ENCODE data around the gene ELP5. TPM values are rescaled to one million over a fixed set of nuclear protein-coding genes. Genes with fewer than 3 reads are reported as not detected.
A peak's percentile ranks its signal among the peaks of the same experiment; 100 is the strongest.

ELP5 gene
- total RNA-seq, 4 donors from 2014 or later, result 14.9 to 21.8 (median 16.6) TPM

DNA sequence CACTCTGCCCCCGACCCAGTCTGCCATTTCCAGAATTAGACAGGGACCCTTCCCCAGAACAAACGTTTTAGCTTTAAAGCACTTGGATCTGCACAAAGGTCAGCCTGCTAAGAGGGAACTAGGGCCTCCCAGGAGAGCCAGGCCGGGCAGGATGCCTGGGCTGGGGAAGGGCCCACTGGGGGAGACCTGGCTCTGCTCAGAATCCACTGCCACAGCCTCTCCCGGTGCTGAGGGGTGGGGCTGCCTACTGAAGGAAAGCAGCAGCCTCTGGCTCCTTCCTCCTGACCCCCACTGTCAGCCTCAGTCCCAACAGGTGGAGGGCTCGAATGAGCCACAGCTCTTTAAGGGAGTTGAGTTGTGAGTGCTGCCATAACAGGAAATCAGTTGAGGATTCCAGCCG lies 40.7 kb downstream of the ELP5 start:
- peaks cover 32 to 57% (median 37%) of the 10 kb centered on the region in 3 donors for H3K4me1 ChIP-seq
- H3K9me3 ChIP-seq, result no peaks in the 10 kb centered on the region
- WGBS, 2 donors, result 4 to 24% methylated on average over 3 to 4 of the region's 6 CpGs
- peak overlapping the region; percentile 52 to 84 (median 67) for H3K27ac ChIP-seq
- no peak overlapping the region for H3K4me3 ChIP-seq
- TF ChIP-seq, protein P1, sequence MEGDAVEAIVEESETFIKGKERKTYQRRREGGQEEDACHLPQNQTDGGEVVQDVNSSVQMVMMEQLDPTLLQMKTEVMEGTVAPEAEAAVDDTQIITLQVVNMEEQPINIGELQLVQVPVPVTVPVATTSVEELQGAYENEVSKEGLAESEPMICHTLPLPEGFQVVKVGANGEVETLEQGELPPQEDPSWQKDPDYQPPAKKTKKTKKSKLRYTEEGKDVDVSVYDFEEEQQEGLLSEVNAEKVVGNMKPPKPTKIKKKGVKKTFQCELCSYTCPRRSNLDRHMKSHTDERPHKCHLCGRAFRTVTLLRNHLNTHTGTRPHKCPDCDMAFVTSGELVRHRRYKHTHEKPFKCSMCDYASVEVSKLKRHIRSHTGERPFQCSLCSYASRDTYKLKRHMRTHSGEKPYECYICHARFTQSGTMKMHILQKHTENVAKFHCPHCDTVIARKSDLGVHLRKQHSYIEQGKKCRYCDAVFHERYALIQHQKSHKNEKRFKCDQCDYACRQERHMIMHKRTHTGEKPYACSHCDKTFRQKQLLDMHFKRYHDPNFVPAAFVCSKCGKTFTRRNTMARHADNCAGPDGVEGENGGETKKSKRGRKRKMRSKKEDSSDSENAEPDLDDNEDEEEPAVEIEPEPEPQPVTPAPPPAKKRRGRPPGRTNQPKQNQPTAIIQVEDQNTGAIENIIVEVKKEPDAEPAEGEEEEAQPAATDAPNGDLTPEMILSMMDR (IDR thresholded peaks at IDR 0.05), result no peak
- no peak for TF ChIP-seq POLR2A (IDR thresholded peaks at IDR 0.05)
- H3K27me3 ChIP-seq, result peaks cover 0 to 70% (median 0%) of the 10 kb centered on the region in 4 donors
- intact Hi-C loops (cut with DNase I), result no loop called here
- DNase-seq, result no peak
- H3K36me3 ChIP-seq, result no peaks in the 10 kb centered on the region

DNA sequence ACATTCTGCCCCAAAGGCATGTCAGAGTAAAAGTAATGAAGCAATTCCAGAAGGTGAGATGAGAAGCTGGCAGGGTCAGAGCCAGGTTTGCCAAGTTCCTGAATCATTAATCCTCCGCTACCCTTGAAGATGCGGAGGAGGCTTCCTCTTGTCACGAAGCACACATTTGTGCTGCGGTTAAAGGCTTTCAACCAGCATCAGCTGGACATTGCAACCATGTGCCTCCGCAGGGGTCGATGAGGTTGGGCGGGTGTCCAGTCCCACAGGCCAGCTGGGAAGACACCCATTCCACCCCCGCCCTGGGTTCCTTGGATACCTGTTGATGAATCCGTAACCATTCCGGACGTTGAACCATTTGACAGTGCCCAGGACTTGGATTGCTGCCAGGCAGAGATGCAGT lies 41.1 kb downstream of the ELP5 start:
- Histone ChIP-seq H3K9me3 (no peaks in the 10 kb centered on the region), H3K27ac (peak overlapping the region; percentile 52 to 84 (median 67)), H3K27me3 (peaks cover 0 to 66% (median 0%) of the 10 kb centered on the region in 4 donors), H3K4me3 (no peak overlapping the region), H3K36me3 (no peaks in the 10 kb centered on the region), H3K4me1 (peaks cover 32 to 57% (median 37%) of the 10 kb centered on the region in 3 donors)
- intact Hi-C loops (cut with DNase I), result no loop called here
- DNase-seq, result no peak
- TF ChIP-seq POLR2A (IDR thresholded peaks at IDR 0.05), result no peak
- TF ChIP-seq, protein P1 (IDR thresholded peaks at IDR 0.05), result no peak
- WGBS, 2 donors, result 34 to 80% methylated on average over 3 of the region's 11 CpGs

DNA sequence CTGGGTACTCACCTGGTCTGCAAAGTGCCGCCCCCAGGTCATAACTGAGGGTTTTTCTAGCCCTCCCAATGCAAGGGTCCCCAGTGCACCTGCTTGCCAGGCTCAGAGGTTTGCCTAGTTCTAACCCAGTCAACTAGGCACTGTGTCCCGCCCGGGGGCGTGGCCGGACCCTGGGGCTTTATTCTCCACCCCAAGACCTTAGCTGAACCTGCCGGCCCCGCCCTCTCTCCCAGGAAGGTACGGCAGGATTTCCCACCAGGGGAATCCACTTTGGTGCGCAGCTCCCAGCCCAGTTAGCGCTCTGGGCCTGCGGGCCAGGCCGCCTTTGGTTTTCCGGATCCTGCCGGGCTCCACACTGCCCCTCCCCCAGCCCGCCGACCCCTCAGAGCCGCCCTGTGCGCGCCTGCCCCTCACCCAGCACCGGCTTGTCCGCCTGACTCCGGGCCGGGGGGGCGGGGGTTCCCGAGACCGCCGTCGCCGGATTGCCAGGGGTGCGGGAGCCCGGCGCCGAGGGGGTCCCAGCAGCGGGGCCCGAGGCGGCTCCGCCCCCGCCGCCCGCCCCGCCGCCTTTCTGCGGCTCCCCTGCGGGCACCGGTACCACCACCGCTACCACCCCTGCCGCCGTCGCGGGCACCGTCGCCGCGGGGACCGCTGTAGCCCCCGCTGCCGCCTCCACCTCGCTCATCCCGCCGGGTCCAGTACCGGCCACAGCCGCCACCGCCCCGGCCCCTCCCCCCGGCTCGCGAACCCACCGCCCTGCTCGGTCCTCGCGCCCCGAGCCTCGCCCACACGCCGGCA lies 42.0 kb downstream of the ELP5 start:
- no peaks in the 10 kb centered on the region for H3K9me3 ChIP-seq
- no peaks in the 10 kb centered on the region for H3K36me3 ChIP-seq
- WGBS, 2 donors, result 26 to 30% methylated on average over 2 to 8 of the region's 75 CpGs
- peak overlapping the region; percentile 12 to 62 (median 40) for H3K4me3 ChIP-seq
- peaks cover 0 to 63% (median 0%) of the 10 kb centered on the region in 4 donors for H3K27me3 ChIP-seq
- H3K4me1 ChIP-seq, result peaks cover 32 to 57% (median 37%) of the 10 kb centered on the region in 3 donors
- DNase-seq, result no peak
- no peak for TF ChIP-seq POLR2A (IDR thresholded peaks at IDR 0.05)
- TF ChIP-seq, protein P1 (IDR thresholded peaks at IDR 0.05), result no peak
- peak overlapping the region; percentile 34 to 84 (median 67) for H3K27ac ChIP-seq
- intact Hi-C loops (cut with DNase I), result no loop called here

DNA sequence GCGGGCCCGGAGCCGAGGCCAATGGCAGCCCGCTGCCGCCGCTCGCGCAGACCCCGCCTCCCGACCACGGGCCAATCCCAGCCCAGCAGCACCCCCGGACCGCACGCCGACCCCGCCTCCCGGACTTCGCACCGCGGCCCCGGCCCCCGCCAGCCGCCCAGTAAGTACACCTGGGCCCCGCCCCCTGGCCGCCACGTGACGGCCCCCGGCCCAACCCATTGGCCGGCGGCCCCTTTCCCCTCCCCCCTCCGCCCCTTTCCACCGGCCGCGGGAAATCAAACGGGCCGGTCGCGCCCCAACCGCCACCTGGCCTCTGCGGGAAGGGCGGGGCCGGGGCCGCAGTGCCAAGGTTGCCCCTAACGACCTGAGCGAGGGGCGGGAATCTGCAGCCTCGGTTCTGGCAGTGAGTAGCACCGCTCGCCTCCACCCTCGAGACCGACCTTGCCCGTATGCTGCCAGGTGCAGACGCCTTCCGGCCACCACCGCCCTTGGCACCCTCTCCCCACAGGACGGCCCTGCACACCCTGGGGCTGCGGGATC lies 42.7 kb downstream of the ELP5 start, which contains the start of gene YBX2:
Gene YBX2, minus strand, starts transcription at position 26 of the 540 bp plus-strand sequence. CDS start 139 bp downstream, outside the sequence.
- H3K4me3 ChIP-seq, result peak within 1 kb of the TSS; percentile 12 to 62 (median 40)
- no peak for DNase-seq
- no peaks in the 10 kb centered on the region for H3K36me3 ChIP-seq
- no peaks in the 10 kb centered on the region for H3K9me3 ChIP-seq
- intact Hi-C loops (cut with DNase I), result no loop called here
- TF ChIP-seq, protein P1 (IDR thresholded peaks at IDR 0.05), result no peak
- no peak for TF ChIP-seq POLR2A (IDR thresholded peaks at IDR 0.05)
- WGBS, 2 donors, result 0 to 17% methylated on average over 2 to 6 of the region's 57 CpGs
- peak within 1 kb of the TSS; percentile 34 to 84 (median 67) for H3K27ac ChIP-seq
- peaks cover 32 to 57% (median 37%) of the 10 kb centered on the region in 3 donors for H3K4me1 ChIP-seq
- H3K27me3 ChIP-seq, result peaks cover 0 to 58% (median 0%) of the 10 kb centered on the region in 4 donors

All from esophagus squamous epithelium (tissue), 5 donors.